ENCODE results near the gene PTBP3. TPM values are rescaled to one million over a fixed set of nuclear protein-coding genes. Genes with fewer than 3 reads are reported as not detected.

Gene PTBP3
- polyA plus RNA-seq, 1 donor from 2014 or later = 36.1 TPM

- peaks cover 65% of the 10 kb centered on the region for H3K79me2 ChIP-seq (replicated peaks; ENCODE audit: insufficient read depth, low read length)
- H3K9me2 ChIP-seq (ENCODE audit: insufficient read depth, low read length) = no peaks in the 10 kb centered on the region
- no peak for TF ChIP-seq EZH2 (IDR thresholded peaks at IDR 0.05; ENCODE audit: borderline replicate concordance, insufficient read depth, low read length, poor library complexity, severe bottlenecking)
- TF ChIP-seq TAF1 (IDR thresholded peaks at IDR 0.05; ENCODE audit: low read depth) = no peak
- no peak for TF ChIP-seq EP300 (conservative IDR thresholded peaks at IDR 0.05; ENCODE audit: poor library complexity, severe bottlenecking)
- TF ChIP-seq MXI1 (conservative IDR thresholded peaks at IDR 0.05; ENCODE audit: poor library complexity, severe bottlenecking) = no peak
- no peak for TF ChIP-seq POLR2AphosphoS5 (IDR thresholded peaks at IDR 0.05)
- TF ChIP-seq SMC3 (conservative IDR thresholded peaks at IDR 0.05; ENCODE audit: poor library complexity) = no peak
- no peak for TF ChIP-seq CTCF (IDR thresholded peaks at IDR 0.05; ENCODE audit: poor library complexity, severe bottlenecking)
- TF ChIP-seq RAD21 (conservative IDR thresholded peaks at IDR 0.05) = no peak
- no peak for TF ChIP-seq REST (IDR thresholded peaks at IDR 0.05; ENCODE audit: borderline replicate concordance)
- no peaks in the 10 kb centered on the region for H3F3A ChIP-seq (ENCODE audit: insufficient read depth, low read length, poor library complexity, severe bottlenecking)
- H3K4me3 ChIP-seq (ENCODE audit: low read length) = no peak overlapping the region
- no peaks in the 10 kb centered on the region for H3K9me3 ChIP-seq (ENCODE audit: low read length)
- H3K4me2 ChIP-seq (ENCODE audit: low read length) = no peak overlapping the region
- H3K36me3 ChIP-seq (ENCODE audit: insufficient read depth, low read length) = peaks cover 1% of the 10 kb centered on the region
- no peaks in the 10 kb centered on the region for H3K27me3 ChIP-seq (ENCODE audit: insufficient read depth, low read depth, low read length)
- no peak overlapping the region for H2AFZ ChIP-seq (ENCODE audit: low read depth, low read length)
- H3K9ac ChIP-seq (ENCODE audit: low read length) = no peak overlapping the region
- no peaks in the 10 kb centered on the region for H4K20me1 ChIP-seq (ENCODE audit: insufficient read depth)
- H3K27ac ChIP-seq (ENCODE audit: low read length) = no peak overlapping the region
Observed at GRCh38 chr9:112323378-112323854, 10.0 kb downstream of the PTBP3 start.

- Histone ChIP-seq H2AFZ (ENCODE audit: low read depth, low read length) (no peak overlapping the region), H3K4me3 (ENCODE audit: low read length) (no peak overlapping the region), H3K79me2 (replicated peaks; ENCODE audit: insufficient read depth, low read length) (peaks cover 69% of the 10 kb centered on the region), H3K4me2 (ENCODE audit: low read length) (no peak overlapping the region), H3K9me2 (ENCODE audit: insufficient read depth, low read length) (no peaks in the 10 kb centered on the region), H3K27me3 (ENCODE audit: insufficient read depth, low read depth, low read length) (no peaks in the 10 kb centered on the region), H3K9me3 (ENCODE audit: low read length) (no peaks in the 10 kb centered on the region), H3K36me3 (ENCODE audit: insufficient read depth, low read length) (no peaks in the 10 kb centered on the region), H4K20me1 (ENCODE audit: insufficient read depth) (no peaks in the 10 kb centered on the region), H3K27ac (ENCODE audit: low read length) (no peak overlapping the region), H3K9ac (ENCODE audit: low read length) (no peak overlapping the region), H3F3A (ENCODE audit: insufficient read depth, low read length, poor library complexity, severe bottlenecking) (no peaks in the 10 kb centered on the region)
- TF ChIP-seq CTCF (IDR thresholded peaks at IDR 0.05; ENCODE audit: poor library complexity, severe bottlenecking) = no peak
- no peak for TF ChIP-seq TAF1 (IDR thresholded peaks at IDR 0.05; ENCODE audit: low read depth)
- no peak for TF ChIP-seq SMC3 (conservative IDR thresholded peaks at IDR 0.05; ENCODE audit: poor library complexity)
- TF ChIP-seq EZH2 (IDR thresholded peaks at IDR 0.05; ENCODE audit: borderline replicate concordance, insufficient read depth, low read length, poor library complexity, severe bottlenecking) = no peak
- TF ChIP-seq RAD21 (conservative IDR thresholded peaks at IDR 0.05) = no peak
- no peak for TF ChIP-seq POLR2AphosphoS5 (IDR thresholded peaks at IDR 0.05)
- TF ChIP-seq MXI1 (conservative IDR thresholded peaks at IDR 0.05; ENCODE audit: poor library complexity, severe bottlenecking) = no peak
- TF ChIP-seq EP300 (conservative IDR thresholded peaks at IDR 0.05; ENCODE audit: poor library complexity, severe bottlenecking) = no peak
- TF ChIP-seq REST (IDR thresholded peaks at IDR 0.05; ENCODE audit: borderline replicate concordance) = no peak
Observed at GRCh38 chr9:112322701-112323377, 10.6 kb downstream of the PTBP3 start.

Measured in neural cell (in vitro differentiated cells).